GM19324 (cell line): ENCODE data around the gene DENND5B.
"Not testable (repeated sequence)": the region's sequence is repeated elsewhere in the genome, so short reads cannot be mapped to it uniquely, and the experiment has no call there.

ENCODE experiments used
- ATAC-seq: cut with Tn5 transposase; IDR thresholded peaks from one replicate; pipeline ENCODE4 v1.9.1; 2021; ENCODE audit warnings: mild to moderate bottlenecking, moderate library complexity; ENCODE audit not compliant: unreplicated experiment, low FRiP score

DENND5B gene

GRCh38 chr12:31560516-31560915, 30.4 kb downstream of the DENND5B start:
- no peak for ATAC-seq

GRCh38 chr12:31558521-31558920, 32.4 kb downstream of the DENND5B start:
- ATAC-seq: no peak

- no peak for ATAC-seq
Observed at GRCh38 chr12:31557707-31558106, 33.2 kb downstream of the DENND5B start.

GRCh38 chr12:31555466-31555865, 35.5 kb downstream of the DENND5B start:
- not testable (repeated sequence) for ATAC-seq

GRCh38 chr12:31550590-31550989, 40.3 kb downstream of the DENND5B start:
- ATAC-seq: not testable (repeated sequence)

- no peak for ATAC-seq
Observed at GRCh38 chr12:31536672-31537071, 54.3 kb downstream of the DENND5B start.

GRCh38 chr12:31533470-31533869, 57.5 kb downstream of the DENND5B start:
- ATAC-seq: no peak

GRCh38 chr12:31531893-31532292, 59.0 kb downstream of the DENND5B start:
- ATAC-seq: no peak

- ATAC-seq: no peak
Observed at GRCh38 chr12:31528095-31528494, 62.8 kb downstream of the DENND5B start.

GRCh38 chr12:31527083-31527482, 63.9 kb downstream of the DENND5B start:
- no peak for ATAC-seq

GRCh38 chr12:31526158-31526546, 64.8 kb downstream of the DENND5B start:
- ATAC-seq: no peak

GRCh38 chr12:31525496-31526157, 65.3 kb downstream of the DENND5B start:
- ATAC-seq: no peak

GRCh38 chr12:31524791-31525495, 66.0 kb downstream of the DENND5B start:
- ATAC-seq: no peak

- no peak for ATAC-seq
Observed at GRCh38 chr12:31523306-31523705, 67.6 kb downstream of the DENND5B start.

GRCh38 chr12:31522607-31523006, 68.3 kb downstream of the DENND5B start:
- ATAC-seq: no peak

- no peak for ATAC-seq
Observed at GRCh38 chr12:31521964-31522363, 69.0 kb downstream of the DENND5B start.

GRCh38 chr12:31519511-31519910, 71.4 kb downstream of the DENND5B start:
- no peak for ATAC-seq

GRCh38 chr12:31518680-31519227, 72.2 kb downstream of the DENND5B start:
- no peak for ATAC-seq

GRCh38 chr12:31517994-31518393, 72.9 kb downstream of the DENND5B start:
- ATAC-seq: no peak

GRCh38 chr12:31516702-31517101, 74.2 kb downstream of the DENND5B start:
- no peak for ATAC-seq

- no peak for ATAC-seq
Observed at GRCh38 chr12:31514912-31515311, 76.0 kb downstream of the DENND5B start.

GRCh38 chr12:31510034-31510433, 80.9 kb downstream of the DENND5B start:
- ATAC-seq: no peak
